Gastroesophageal sphincter (tissue), 3 donors: ENCODE measurements around the gene EPAS1.

Experiments
- CTCF ChIP-seq, 4 experiments: fragments of 200-600 bp in 2 of 4; fragments of 450-650 bp in 2 of 4; sonication (generic) in 1 of 4; IDR thresholded peaks; one replicate each; pipeline ENCODE4 v1.5.1; 2017 to 2019; ENCODE audit warnings: antibody characterized with exemption in 4 of 4, mild to moderate bottlenecking in 2 of 4, moderate library complexity in 2 of 4
- EP300 ChIP-seq: sonication (generic); formaldehyde crosslinking; IDR thresholded peaks from one replicate; pipeline ENCODE4 v1.6.1; 2017; ENCODE audit warnings: antibody characterized with exemption, mild to moderate bottlenecking

GRCh38 chr2:46431481-46432235 lies 134.5 kb downstream of the EPAS1 start:
- TF ChIP-seq CTCF (IDR thresholded peaks at IDR 0.05) (no peak), EP300 (no peak)
